Measurements from ENCODE around the gene ARHGAP15. TPM values are rescaled to one million over a fixed set of nuclear protein-coding genes. Genes with fewer than 3 reads are reported as not detected.

Gene ARHGAP15
- total RNA-seq, 4 donors from 2014 or later = 1.7 to 16.8 (median 3.7) TPM

DNA sequence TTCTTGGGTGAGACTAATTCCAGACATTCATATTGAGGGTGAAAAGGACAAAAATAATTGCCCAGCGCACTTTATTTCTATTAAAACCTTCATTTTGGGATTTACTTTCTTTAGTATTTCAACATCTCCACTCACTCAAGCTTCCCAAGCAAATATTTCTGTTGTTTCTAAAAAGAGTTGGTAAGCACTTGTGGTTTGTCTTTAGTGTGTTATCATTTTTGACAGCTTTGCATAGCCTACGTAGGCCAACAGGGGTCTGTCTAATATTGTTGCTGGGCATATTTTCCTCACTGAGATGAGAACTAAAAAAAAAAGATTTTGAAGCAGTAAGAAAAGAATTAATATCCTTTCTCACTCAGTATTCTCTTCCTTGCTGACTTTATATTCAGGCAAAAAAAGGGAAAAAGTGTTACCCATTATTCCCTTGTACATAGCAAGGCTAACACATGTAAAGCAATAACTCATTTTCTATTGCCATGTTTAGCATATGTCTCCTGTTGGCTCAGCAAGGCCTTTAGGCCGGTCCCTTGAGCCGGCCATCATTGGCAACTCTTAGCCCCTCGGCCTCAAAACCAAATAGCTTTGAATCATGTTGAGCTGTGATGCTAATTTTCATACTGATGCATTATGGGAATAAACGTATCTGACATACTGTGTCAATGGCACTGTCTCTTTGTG lies 494.2 kb downstream of the ARHGAP15 start:
- no peaks in the 10 kb centered on the region for H3K36me3 ChIP-seq
- no peak for DNase-seq
- TF ChIP-seq POLR2A (IDR thresholded peaks at IDR 0.05) (no peak), CTCF (IDR thresholded peaks at IDR 0.05) (no peak)
- no peak overlapping the region for H3K4me3 ChIP-seq
- H3K4me1 ChIP-seq = no peaks in the 10 kb centered on the region
- no peak overlapping the region for H3K27ac ChIP-seq
- H3K9me3 ChIP-seq = no peaks in the 10 kb centered on the region
- intact Hi-C loops (cut with DNase I) = no loop called here
- 74 to 88% methylated on average over 6 of the region's 6 CpGs for WGBS, 2 donors
- H3K27me3 ChIP-seq = no peaks in the 10 kb centered on the region

DNA sequence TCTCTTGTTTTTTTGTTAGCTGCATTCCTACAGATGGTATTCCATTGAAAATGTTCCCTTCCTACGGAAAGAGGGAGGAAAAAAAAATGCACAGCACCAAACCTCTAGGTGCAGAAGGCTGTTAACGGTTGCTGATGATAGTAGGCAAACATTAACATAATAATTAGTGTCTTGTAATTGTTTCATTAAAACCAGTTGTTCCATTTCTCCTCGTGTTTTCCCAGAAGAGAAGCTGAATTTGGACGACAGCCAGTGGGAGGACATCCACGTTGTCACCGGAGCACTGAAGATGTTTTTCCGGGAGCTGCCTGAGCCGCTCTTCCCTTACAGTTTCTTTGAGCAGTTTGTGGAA lies 494.7 kb downstream of the ARHGAP15 start:
- WGBS, 2 donors = 57 to 68% methylated on average over 8 of the region's 8 CpGs
- DNase-seq = no peak
- H3K4me1 ChIP-seq = no peaks in the 10 kb centered on the region
- H3K9me3 ChIP-seq = no peaks in the 10 kb centered on the region
- TF ChIP-seq POLR2A (IDR thresholded peaks at IDR 0.05) = no peak
- TF ChIP-seq CTCF (IDR thresholded peaks at IDR 0.05) = no peak
- no peaks in the 10 kb centered on the region for H3K36me3 ChIP-seq
- H3K27me3 ChIP-seq = no peaks in the 10 kb centered on the region
- intact Hi-C loops (cut with DNase I) = no loop called here
- no peak overlapping the region for H3K4me3 ChIP-seq
- H3K27ac ChIP-seq = no peak overlapping the region

GRCh38 chr2:143629340-143629739 lies 500.1 kb downstream of the ARHGAP15 start:
- Histone ChIP-seq H3K4me1 (no peaks in the 10 kb centered on the region), H3K4me3 (no peak overlapping the region), H3K27ac (no peak overlapping the region), H3K9me3 (no peaks in the 10 kb centered on the region), H3K27me3 (no peaks in the 10 kb centered on the region), H3K36me3 (no peaks in the 10 kb centered on the region)
- intact Hi-C loops (cut with DNase I) = no loop called here
- DNase-seq = no peak
- TF ChIP-seq CTCF (IDR thresholded peaks at IDR 0.05) = no peak
- TF ChIP-seq POLR2A (IDR thresholded peaks at IDR 0.05) = no peak

- TF ChIP-seq POLR2A (IDR thresholded peaks at IDR 0.05) = no peak
- no peak for TF ChIP-seq CTCF (IDR thresholded peaks at IDR 0.05)
- no peak overlapping the region for H3K27ac ChIP-seq
- H3K27me3 ChIP-seq = no peaks in the 10 kb centered on the region
- intact Hi-C loops (cut with DNase I) = no loop called here
- H3K36me3 ChIP-seq = no peaks in the 10 kb centered on the region
- H3K4me3 ChIP-seq = no peak overlapping the region
- no peaks in the 10 kb centered on the region for H3K4me1 ChIP-seq
- whole genome bisulfite sequencing, 2 donors = 73 to 86% methylated on average over 3 of the region's 3 CpGs
- peaks cover 0 to 5% (median 0%) of the 10 kb centered on the region in 3 donors for H3K9me3 ChIP-seq
- no peak for DNase-seq
Observed at GRCh38 chr2:143632751-143633374, 503.6 kb downstream of the ARHGAP15 start.

- Histone ChIP-seq H3K27me3 (no peaks in the 10 kb centered on the region), H3K4me3 (no peak overlapping the region), H3K9me3 (peaks cover 0 to 5% (median 0%) of the 10 kb centered on the region in 3 donors), H3K4me1 (no peaks in the 10 kb centered on the region), H3K27ac (no peak overlapping the region), H3K36me3 (no peaks in the 10 kb centered on the region)
- WGBS, 2 donors = 45 to 47% methylated on average over 1 of the region's 2 CpGs
- intact Hi-C loops (cut with DNase I) = no loop called here
- DNase-seq = no peak
- TF ChIP-seq POLR2A (IDR thresholded peaks at IDR 0.05) (no peak), CTCF (IDR thresholded peaks at IDR 0.05) (no peak)
Observed at GRCh38 chr2:143633419-143633818, 504.2 kb downstream of the ARHGAP15 start.

Measured in esophagus squamous epithelium (tissue), 5 donors.